GM12878 (cell line): ENCODE measurements around the gene DCLK2. TPM values are rescaled to one million over a fixed set of nuclear protein-coding genes. Genes with fewer than 3 reads are reported as not detected.

Experiments
- ATAC-seq: fragments of 200-7000 bp; cut with Tn5 transposase; 3 replicates; pipeline ENCODE4 v1.9.1; 2020; ENCODE audit warnings: mild to moderate bottlenecking, moderate library complexity
- BruUV-seq: library from RNA; stranded (reverse); fragments of 400-500 nt; replicated peaks from 2 replicates; lab custom pipeline; 2021; lab: Mats Ljungman, UMichigan
- CTCF ChIA-PET: fragments of 300-600 bp; sonication (Branson Sonifier 250); formaldehyde crosslinking; extraction: SDS; loops from one replicate; lab custom pipeline; 2021; ENCODE audit warnings: inconsistent platforms; lab: Yijun Ruan, JAX
- POLR2A ChIA-PET: fragments of 350-600 bp; formaldehyde crosslinking; extraction: SDS; loops from one replicate; lab custom pipeline; 2021; ENCODE audit warnings: inconsistent platforms; lab: Charles Lee
- RAD21 ChIA-PET: fragments of 300-600 bp; sonication (Branson Sonifier 250); formaldehyde crosslinking; loops from one replicate; lab custom pipeline; 2023; ENCODE audit warnings: antibody characterized with exemption; ENCODE audit not compliant: unreplicated experiment; lab: Charles Lee
- SMC1A ChIA-PET: fragments of 300-600 bp; sonication (Branson Sonifier 250); formaldehyde crosslinking; loops from one replicate; lab custom pipeline; 2023; ENCODE audit not compliant: unreplicated experiment, uncharacterized antibody; lab: Charles Lee
- DNase-seq: peaks from one replicate; pipeline ENCODE4 v3.0.0-alpha.2; 2011; ENCODE audit warnings: low read depth, low spot score
- FAIRE-seq: peaks from 3 replicates; lab custom pipeline; 2011; peaks lifted over from hg19 to GRCh38; lab: Jason Lieb, UNC
- H2AFZ ChIP-seq: 2 replicates; pipeline ENCODE4 v1.6.0; 2011; ENCODE audit warnings: low read depth, low read length, control low read depth; ENCODE audit not compliant: control insufficient read depth
- H3K27ac ChIP-seq: 2 replicates; pipeline ENCODE4 v1.5.1; 2011; ENCODE audit warnings: control low read depth; ENCODE audit not compliant: control insufficient read depth, insufficient read depth
- H3K27me3 ChIP-seq, 2 experiments: replicated peaks in 1 of 2; 2 replicates each; pipeline versions ENCODE4 v1.6.0 to v1.6.1; 2011; ENCODE audit warnings: low read length in 1 of 2; ENCODE audit not compliant: control insufficient read depth in 2 of 2, insufficient read depth in 2 of 2
- H3K36me3 ChIP-seq, 2 experiments: 2 replicates each; pipeline ENCODE4 v1.5.1; 2011; ENCODE audit warnings: low read length in 1 of 2; ENCODE audit not compliant: control insufficient read depth in 2 of 2, insufficient read depth in 2 of 2
- H3K4me1 ChIP-seq: 2 replicates; pipeline ENCODE4 v1.6.1; 2011; ENCODE audit warnings: mild to moderate bottlenecking, low read length, moderate library complexity, mixed read lengths; ENCODE audit not compliant: control insufficient read depth, insufficient read depth
- H3K4me2 ChIP-seq: 2 replicates; pipeline ENCODE4 v1.6.0; 2011; ENCODE audit warnings: control low read depth; ENCODE audit not compliant: control insufficient read depth, insufficient read depth
- H3K4me3 ChIP-seq: fragments of 200-600 bp; sonication (generic); 2 replicates; pipeline ENCODE4 v1.5.1; 2016
- H3K79me2 ChIP-seq: 2 replicates; pipeline ENCODE4 v1.6.0; 2011; ENCODE audit warnings: low read length; ENCODE audit not compliant: control insufficient read depth, insufficient read depth
- H3K9ac ChIP-seq: 2 replicates; pipeline ENCODE4 v1.8.0; 2011; ENCODE audit warnings: low read length, control low read depth, mixed read lengths; ENCODE audit not compliant: control insufficient read depth, insufficient read depth
- H3K9me3 ChIP-seq: replicated peaks from 3 replicates; pipeline ENCODE4 v1.5.1; 2011; ENCODE audit warnings: mild to moderate bottlenecking, low read length; ENCODE audit not compliant: control insufficient read depth, insufficient read depth
- H4K20me1 ChIP-seq: 2 replicates; pipeline ENCODE4 v1.6.0; 2011; ENCODE audit not compliant: control insufficient read depth, insufficient read depth
- BHLHE40 ChIP-seq, 2 experiments: fragments of 450-650 bp in 1 of 2; IDR thresholded peaks; 2 replicates each; pipeline ENCODE4 v1.6.1; 2011 to 2017; ENCODE audit warnings: low read depth in 2 of 2, borderline replicate concordance in 1 of 2, improper control_type of control experiment in 1 of 2, low read length in 1 of 2, mild to moderate bottlenecking in 1 of 2
- EGR1 ChIP-seq, 2 experiments: IDR thresholded peaks; 1 replicate in 1 of 2; 2 replicates in 1 of 2; pipeline ENCODE4 v1.6.1; 2011 to 2012; ENCODE audit warnings: low read depth in 2 of 2, low read length in 2 of 2, borderline replicate concordance in 1 of 2, mild to moderate bottlenecking in 1 of 2, moderate library complexity in 1 of 2
- FOS ChIP-seq: IDR thresholded peaks from 3 replicates; pipeline ENCODE4 v1.6.1; 2011; ENCODE audit warnings: borderline replicate concordance; ENCODE audit not compliant: insufficient read length; ENCODE audit errors: extremely low read depth
- HCFC1 ChIP-seq: fragments of 150-350 bp; IDR thresholded peaks from 2 replicates; pipeline ENCODE4 v1.6.1; 2014; ENCODE audit warnings: low read length
- MYB ChIP-seq: fragments of 150-350 bp; IDR thresholded peaks from 2 replicates; pipeline ENCODE4 v1.6.1; 2014; ENCODE audit warnings: mild to moderate bottlenecking, low read depth, low read length, borderline replicate concordance
- PAX8 ChIP-seq: fragments of 450-650 bp; IDR thresholded peaks from 2 replicates; pipeline ENCODE4 v1.6.1; 2017; ENCODE audit warnings: mild to moderate bottlenecking, moderate library complexity
- POLR2AphosphoS5 ChIP-seq: IDR thresholded peaks from 2 replicates; pipeline ENCODE4 v1.6.1; 2011; ENCODE audit warnings: mild to moderate bottlenecking, low read length, inconsistent platforms
- SMARCA5 ChIP-seq: fragments of 450-650 bp; IDR thresholded peaks from 2 replicates; pipeline ENCODE4 v1.6.1; 2017; ENCODE audit warnings: mild to moderate bottlenecking
- ZBTB40 ChIP-seq: fragments of 450-650 bp; IDR thresholded peaks from 2 replicates; pipeline ENCODE4 v1.6.1; 2016; ENCODE audit warnings: mild to moderate bottlenecking, moderate library complexity, borderline replicate concordance
- WGBS: methylation state at CpG from one replicate; pipeline ENCODE4 v1.1.6; 2016; ENCODE audit warnings: low lambda C conversion rate; ENCODE audit not compliant: insufficient replicate concordance, insufficient coverage; ENCODE audit errors: missing lambda C conversion rate; 5-methylcytosine and 5-hydroxymethylcytosine counted together
- in situ Hi-C: fragments of 300-500 bp; cut with MboI; formaldehyde crosslinking; loops from 9 replicates; pipeline ENCODE4 v1.14.3; 2018; ENCODE audit warnings: mixed read lengths
- intact Hi-C: fragments of 100-400 bp; cut with micrococcal nuclease; formaldehyde crosslinking; loops from one replicate; pipeline ENCODE4 v1.14.2; 2022; ENCODE audit not compliant: unreplicated experiment
- polyA plus RNA-seq, 11 experiments: library from polyadenylated mRNA; depleted of rRNA in 4 of 11; unstranded in 6 of 11; stranded (reverse) in 5 of 11; fragments of >200 nt; fragmentation: Nextera tagmentation in 4 of 11; fragmentation: Illumina TruSeq in 1 of 11; extraction: Ambion mirVana in 4 of 11; extraction: Trizol in 1 of 11; gene quantifications; 1 replicate in 1 of 11; 2 replicates in 10 of 11; pipeline versions ENCODE4 v1.2.1 to v1.2.3, GENCODE V29; 2011 to 2016; ENCODE audit warnings: inconsistent platforms in 2 of 11, missing spikeins in 2 of 11, low read depth in 1 of 11
- total RNA-seq, 4 experiments: library from RNA; depleted of rRNA in 3 of 4; stranded (reverse); fragments of >200 nt in 3 of 4; fragmentation: Illumina TruSeq in 1 of 4; extraction: Trizol in 1 of 4; gene quantifications; 2 replicates each; pipeline versions ENCODE4 v1.2.1 to v1.2.3, GENCODE V29; 2013 to 2021

The DCLK2 gene
- total and polyA plus RNA-seq, 10 of the 15 experiments (the other 5 are each of a cell fraction or from before 2014, with no cell fraction given): not detected

GRCh38 chr4:150248181-150248580 lies 169.9 kb downstream of the DCLK2 start:
- Histone ChIP-seq H3K9ac (no peak overlapping the region), H3K4me3 (no peak overlapping the region), H3K27me3 (no peaks in the 10 kb centered on the region; a peak in 1 of 4 replicates), H3K27ac (no peak overlapping the region), H3K9me3 (no peaks in the 10 kb centered on the region), H4K20me1 (no peaks in the 10 kb centered on the region), H3K36me3 (no peaks in the 10 kb centered on the region), H3K79me2 (no peaks in the 10 kb centered on the region), H3K4me1 (no peaks in the 10 kb centered on the region), H2AFZ (no peak overlapping the region), H3K4me2 (no peak overlapping the region)
- DNase-seq (no peak), ATAC-seq (no peak), FAIRE-seq (no peak)
- in situ Hi-C loops (no loop called here), intact Hi-C loops (no loop called here)
- 77% methylated on average over 4 of the region's 4 CpGs for WGBS
- SMC1A ChIA-PET: interaction anchor here (0.9 kb wide), 1 partner anchor 619 kb away, joined by 3 read pairs; no protein-coding TSS in a partner anchor
- RAD21 ChIA-PET: no interaction called here
- no TSS peak for BruUV-seq
- CTCF ChIA-PET: interaction anchor here (1.9 kb wide), 1 partner anchor 619 kb away, joined by 5 read pairs; no protein-coding TSS in a partner anchor
- POLR2A ChIA-PET: no interaction called here
- TF ChIP-seq HCFC1 (no peak), POLR2AphosphoS5 (no peak), FOS (no peak), EGR1 (IDR thresholded peaks at IDR 0.05; ENCODE audit: borderline replicate concordance in 1 of 2, low read depth in 2 of 2, low read length in 2 of 2) (no peak), BHLHE40 (IDR thresholded peaks at IDR 0.05; ENCODE audit: borderline replicate concordance in 1 of 2, low read depth in 2 of 2, low read length in 1 of 2) (no peak), SMARCA5 (no peak), PAX8 (no peak), MYB (no peak), ZBTB40 (no peak)
